Parathyroid adenoma (tissue), 2 donors: ENCODE measurements around the gene PRKCSH.
A peak's percentile ranks its signal among the peaks of the same experiment; 100 is the strongest.

Experiments
- H2AFZ ChIP-seq: fragments of 300-600 bp; sonication (generic); one replicate; pipeline ENCODE4 v1.7.0; 2017; ENCODE audit warnings: antibody characterized with exemption, mild to moderate bottlenecking
- H3K27ac ChIP-seq: fragments of 300-600 bp; sonication (generic); one replicate; pipeline ENCODE4 v1.7.0; 2017
- H3K27me3 ChIP-seq: fragments of 300-600 bp; sonication (generic); one replicate; pipeline ENCODE4 v1.7.0; 2017; ENCODE audit warnings: low read length; ENCODE audit not compliant: control insufficient read depth, insufficient read depth
- H3K36me3 ChIP-seq: fragments of 300-600 bp; sonication (generic); one replicate; pipeline ENCODE4 v1.7.0; 2017; ENCODE audit warnings: low read length; ENCODE audit not compliant: control insufficient read depth, insufficient read depth
- H3K4me1 ChIP-seq: fragments of 300-600 bp; sonication (generic); one replicate; pipeline ENCODE4 v1.7.0; 2017; ENCODE audit warnings: control low read depth
- H3K4me2 ChIP-seq: fragments of 300-600 bp; sonication (generic); one replicate; pipeline ENCODE4 v1.7.0; 2017; ENCODE audit warnings: low read length
- H3K4me3 ChIP-seq: fragments of 300-600 bp; sonication (generic); one replicate; pipeline ENCODE4 v1.7.0; 2017; ENCODE audit warnings: low read depth, low read length
- H3K79me2 ChIP-seq: fragments of 300-600 bp; sonication (generic); one replicate; pipeline ENCODE4 v1.7.0; 2017; ENCODE audit warnings: control low read depth
- H3K9ac ChIP-seq: fragments of 300-600 bp; sonication (generic); one replicate; pipeline ENCODE4 v1.7.0; 2017; ENCODE audit warnings: mild to moderate bottlenecking
- H3K9me3 ChIP-seq: fragments of 300-600 bp; sonication (generic); one replicate; pipeline ENCODE4 v1.7.0; 2017; ENCODE audit warnings: low read length; ENCODE audit not compliant: control insufficient read depth
- TF ChIP-seq, protein P1 (sequence below): fragments of 300-600 bp; sonication (generic); IDR thresholded peaks from one replicate; pipeline ENCODE4 v1.7.0; 2017; ENCODE audit warnings: antibody characterized with exemption, mild to moderate bottlenecking
- donor health status: primary hyperparathyroidism.

PRKCSH gene

GRCh38 chr19:11446652-11447301 lies 11.3 kb downstream of the PRKCSH start:
- H2AFZ ChIP-seq = no peak overlapping the region
- H3K9ac ChIP-seq = no peak overlapping the region
- no peaks in the 10 kb centered on the region for H3K9me3 ChIP-seq
- no peaks in the 10 kb centered on the region for H3K36me3 ChIP-seq
- H3K4me1 ChIP-seq = peaks cover 3% of the 10 kb centered on the region
- H3K4me2 ChIP-seq = no peak overlapping the region
- H3K27me3 ChIP-seq = no peaks in the 10 kb centered on the region
- no peak overlapping the region for H3K27ac ChIP-seq
- no peak overlapping the region for H3K4me3 ChIP-seq
- peaks cover 3% of the 10 kb centered on the region for H3K79me2 ChIP-seq
- TF ChIP-seq, protein P1, sequence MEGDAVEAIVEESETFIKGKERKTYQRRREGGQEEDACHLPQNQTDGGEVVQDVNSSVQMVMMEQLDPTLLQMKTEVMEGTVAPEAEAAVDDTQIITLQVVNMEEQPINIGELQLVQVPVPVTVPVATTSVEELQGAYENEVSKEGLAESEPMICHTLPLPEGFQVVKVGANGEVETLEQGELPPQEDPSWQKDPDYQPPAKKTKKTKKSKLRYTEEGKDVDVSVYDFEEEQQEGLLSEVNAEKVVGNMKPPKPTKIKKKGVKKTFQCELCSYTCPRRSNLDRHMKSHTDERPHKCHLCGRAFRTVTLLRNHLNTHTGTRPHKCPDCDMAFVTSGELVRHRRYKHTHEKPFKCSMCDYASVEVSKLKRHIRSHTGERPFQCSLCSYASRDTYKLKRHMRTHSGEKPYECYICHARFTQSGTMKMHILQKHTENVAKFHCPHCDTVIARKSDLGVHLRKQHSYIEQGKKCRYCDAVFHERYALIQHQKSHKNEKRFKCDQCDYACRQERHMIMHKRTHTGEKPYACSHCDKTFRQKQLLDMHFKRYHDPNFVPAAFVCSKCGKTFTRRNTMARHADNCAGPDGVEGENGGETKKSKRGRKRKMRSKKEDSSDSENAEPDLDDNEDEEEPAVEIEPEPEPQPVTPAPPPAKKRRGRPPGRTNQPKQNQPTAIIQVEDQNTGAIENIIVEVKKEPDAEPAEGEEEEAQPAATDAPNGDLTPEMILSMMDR = peak; percentile 83

DNA sequence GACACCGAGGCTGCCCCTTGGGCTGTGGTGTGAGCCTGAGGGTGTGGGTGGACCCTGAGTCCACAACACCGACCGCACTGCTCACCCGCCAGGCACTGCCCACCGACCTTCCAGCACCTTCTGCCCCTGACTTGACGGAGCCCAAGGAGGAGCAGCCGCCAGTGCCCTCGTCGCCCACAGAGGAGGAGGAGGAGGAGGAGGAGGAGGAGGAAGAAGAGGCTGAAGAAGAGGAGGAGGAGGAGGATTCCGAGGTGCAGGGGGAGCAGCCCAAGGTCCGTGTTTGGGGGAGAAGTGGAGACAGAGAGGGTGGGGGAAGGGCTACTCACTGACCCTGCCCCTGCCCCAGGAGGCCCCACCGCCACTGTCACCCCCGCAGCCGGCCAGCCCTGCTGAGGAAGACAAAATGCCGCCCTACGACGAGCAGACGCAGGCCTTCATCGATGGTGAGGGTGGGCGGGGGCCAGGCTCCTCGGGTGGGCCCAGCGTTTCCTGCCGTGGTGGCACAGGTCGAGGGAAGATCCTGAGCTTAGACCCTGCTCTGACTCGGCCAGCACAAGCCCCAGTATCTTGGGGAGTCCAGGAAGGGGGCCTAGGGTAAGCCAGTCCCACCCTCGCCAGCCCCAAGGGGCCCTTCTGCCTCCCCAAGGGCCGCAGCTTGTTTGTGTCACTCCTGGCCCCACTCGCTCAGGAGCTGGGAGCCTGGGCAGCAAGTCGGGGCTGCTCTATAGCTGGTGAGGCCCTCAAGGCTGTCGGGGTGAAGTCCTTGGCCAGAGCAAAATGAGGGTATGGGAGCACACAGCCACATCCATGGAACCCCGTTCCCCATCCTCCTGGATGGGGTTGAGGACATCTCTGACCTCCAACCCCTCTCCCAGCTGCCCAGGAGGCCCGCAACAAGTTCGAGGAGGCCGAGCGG lies 12.2 kb downstream of the PRKCSH start:
- Histone ChIP-seq H2AFZ (no peak overlapping the region), H3K4me1 (peaks cover 3% of the 10 kb centered on the region), H3K4me2 (no peak overlapping the region), H3K79me2 (peaks cover 3% of the 10 kb centered on the region), H3K36me3 (no peaks in the 10 kb centered on the region), H3K9ac (no peak overlapping the region), H3K9me3 (no peaks in the 10 kb centered on the region), H3K27ac (no peak overlapping the region), H3K27me3 (no peaks in the 10 kb centered on the region), H3K4me3 (no peak overlapping the region)
- TF ChIP-seq, protein P1 = no peak

DNA sequence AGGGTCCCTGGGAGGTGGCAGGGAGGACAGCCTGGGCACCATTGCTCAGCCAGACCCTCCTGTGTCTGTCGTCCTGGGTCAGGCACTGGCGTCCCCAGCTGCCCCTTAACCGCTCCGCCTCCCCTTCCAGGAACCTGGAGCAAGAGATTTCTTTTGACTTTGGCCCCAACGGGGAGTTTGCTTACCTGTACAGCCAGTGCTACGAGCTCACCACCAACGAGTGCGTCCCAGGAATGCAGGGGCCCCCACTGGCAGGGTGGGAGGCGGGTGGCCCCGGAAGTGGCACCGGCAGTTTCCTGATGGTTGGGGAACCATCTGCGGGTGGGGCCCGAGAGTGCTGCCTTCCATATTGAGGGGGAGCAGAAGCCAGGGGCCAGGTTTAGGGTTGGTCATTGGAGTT lies 13.0 kb downstream of the PRKCSH start:
- Histone ChIP-seq H3K79me2 (peaks cover 3% of the 10 kb centered on the region), H3K4me2 (no peak overlapping the region), H3K27me3 (no peaks in the 10 kb centered on the region), H3K27ac (no peak overlapping the region), H3K9me3 (no peaks in the 10 kb centered on the region), H3K4me3 (no peak overlapping the region), H3K36me3 (no peaks in the 10 kb centered on the region), H3K9ac (no peak overlapping the region), H2AFZ (no peak overlapping the region), H3K4me1 (peaks cover 3% of the 10 kb centered on the region)
- TF ChIP-seq, protein P1 = no peak

DNA sequence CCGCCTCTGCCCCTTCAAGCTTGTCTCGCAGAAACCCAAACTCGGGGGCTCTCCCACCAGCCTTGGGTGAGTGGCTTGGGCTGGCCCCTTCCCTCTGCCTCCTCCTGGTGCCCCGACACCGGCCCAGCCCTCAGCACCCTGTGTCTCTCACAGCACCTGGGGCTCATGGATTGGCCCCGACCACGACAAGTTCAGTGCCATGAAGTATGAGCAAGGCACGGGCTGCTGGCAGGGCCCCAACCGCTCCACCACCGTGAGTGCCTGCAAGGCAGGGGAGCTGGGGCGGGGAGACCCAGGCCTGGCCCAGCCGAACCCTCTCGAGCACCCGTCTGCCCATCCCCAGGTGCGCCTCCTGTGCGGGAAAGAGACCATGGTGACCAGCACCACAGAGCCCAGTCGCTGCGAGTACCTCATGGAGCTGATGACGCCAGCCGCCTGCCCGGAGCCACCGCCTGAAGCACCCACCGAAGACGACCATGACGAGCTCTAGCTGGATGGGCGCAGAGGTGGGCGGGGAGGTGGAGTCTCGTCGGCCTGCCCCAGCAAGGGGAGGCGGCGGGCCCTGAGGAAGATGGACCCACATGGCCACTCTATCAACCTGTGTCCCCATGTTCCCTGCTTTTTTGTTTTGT lies 13.6 kb downstream of the PRKCSH start:
- TF ChIP-seq, protein P1 = no peak
- Histone ChIP-seq H3K79me2 (peaks cover 3% of the 10 kb centered on the region), H3K36me3 (no peaks in the 10 kb centered on the region), H2AFZ (no peak overlapping the region), H3K9ac (no peak overlapping the region), H3K4me3 (no peak overlapping the region), H3K27me3 (no peaks in the 10 kb centered on the region), H3K4me1 (peaks cover under 1% of the 10 kb centered on the region), H3K27ac (no peak overlapping the region), H3K4me2 (no peak overlapping the region), H3K9me3 (no peaks in the 10 kb centered on the region)
